ENCODE measurements around the gene CALCOCO1.

GRCh38 chr12:53700567-53700966, 26.7 kb downstream of the CALCOCO1 start:
- TF ChIP-seq CTCF (conservative IDR thresholded peaks at IDR 0.05) (no peak), EZH2 (IDR thresholded peaks at IDR 0.05; ENCODE audit: low read depth) (no peak)

All from PC-9 (cell line).